Glutamatergic neuron (in vitro differentiated cells): ENCODE measurements around the gene SPOCK3. TPM values are rescaled to one million over a fixed set of nuclear protein-coding genes. Genes with fewer than 3 reads are reported as not detected.

Source experiments
- DNase-seq: peaks from one replicate; pipeline ENCODE4 v3.0.0; 2022
- H3K27ac Mint-ChIP-seq: one replicate; pipeline ENCODE4 v1.8.0; 2020; ENCODE audit warnings: mild to moderate bottlenecking, mixed read lengths, inconsistent platforms; ENCODE audit not compliant: unreplicated experiment
- H3K27me3 Mint-ChIP-seq: one replicate; pipeline ENCODE4 v1.8.0; 2020; ENCODE audit warnings: mild to moderate bottlenecking, moderate library complexity, mixed read lengths, inconsistent platforms; ENCODE audit not compliant: unreplicated experiment
- H3K36me3 Mint-ChIP-seq: one replicate; pipeline ENCODE4 v1.8.0; 2020; ENCODE audit warnings: mild to moderate bottlenecking, mixed read lengths, inconsistent platforms; ENCODE audit not compliant: unreplicated experiment
- H3K4me1 Mint-ChIP-seq: one replicate; pipeline ENCODE4 v1.8.0; 2020; ENCODE audit warnings: mild to moderate bottlenecking, low read depth, mixed read lengths, inconsistent platforms; ENCODE audit not compliant: unreplicated experiment
- H3K4me3 Mint-ChIP-seq: one replicate; pipeline ENCODE4 v1.8.0; 2020; ENCODE audit warnings: mild to moderate bottlenecking, mixed read lengths, inconsistent platforms; ENCODE audit not compliant: unreplicated experiment
- H3K9me3 Mint-ChIP-seq: one replicate; pipeline ENCODE4 v1.8.0; 2020; ENCODE audit warnings: mild to moderate bottlenecking, moderate library complexity, mixed read lengths, inconsistent platforms; ENCODE audit not compliant: unreplicated experiment
- CTCF ChIP-seq: fragments of 200-600 bp; sonication (generic); IDR thresholded peaks from one replicate; pipeline ENCODE4 v1.5.0; 2021; ENCODE audit not compliant: partially characterized antibody, unreplicated experiment
- total RNA-seq: library from RNA; stranded (reverse); fragmentation: NEBNext Ultra II Directional; extraction: Animal tissue kit (Norgen Biotek cat#: 25700); gene quantifications from one replicate; pipeline ENCODE4 v1.2.1, GENCODE V29; 2021; ENCODE audit not compliant: unreplicated experiment

SPOCK3 gene
- total RNA-seq, 1 donor from 2014 or later: 26.8 TPM

- Mint-ChIP-seq H3K4me3 (no peak overlapping the region), H3K9me3 (no peaks in the 10 kb centered on the region), H3K36me3 (no peaks in the 10 kb centered on the region)
Measured at GRCh38 chr4:166823848-166824247, 410.4 kb downstream of the SPOCK3 start.

GRCh38 chr4:166823126-166823525 lies 411.2 kb downstream of the SPOCK3 start:
- TF ChIP-seq CTCF: no peak
- H3K27me3 Mint-ChIP-seq: no peaks in the 10 kb centered on the region
- H3K9me3 Mint-ChIP-seq: no peaks in the 10 kb centered on the region
- no peak for DNase-seq
- H3K36me3 Mint-ChIP-seq: no peaks in the 10 kb centered on the region
- H3K27ac Mint-ChIP-seq: no peak overlapping the region
- H3K4me1 Mint-ChIP-seq: no peaks in the 10 kb centered on the region
- H3K4me3 Mint-ChIP-seq: no peak overlapping the region

More at GRCh38 chr4:166823848-166824247, 410.4 kb downstream of the SPOCK3 start:
- no peaks in the 10 kb centered on the region for H3K27me3 Mint-ChIP-seq
- no peak for DNase-seq
- H3K27ac Mint-ChIP-seq: no peak overlapping the region
- no peaks in the 10 kb centered on the region for H3K4me1 Mint-ChIP-seq
- no peak for TF ChIP-seq CTCF

GRCh38 chr4:166822386-166822785 lies 411.9 kb downstream of the SPOCK3 start:
- H3K9me3 Mint-ChIP-seq: no peaks in the 10 kb centered on the region
- no peak for TF ChIP-seq CTCF
- no peak for DNase-seq
- no peak overlapping the region for H3K27ac Mint-ChIP-seq
- H3K36me3 Mint-ChIP-seq: no peaks in the 10 kb centered on the region
- H3K4me3 Mint-ChIP-seq: no peak overlapping the region
- H3K4me1 Mint-ChIP-seq: no peaks in the 10 kb centered on the region
- H3K27me3 Mint-ChIP-seq: no peaks in the 10 kb centered on the region

- Mint-ChIP-seq H3K4me3 (no peak overlapping the region), H3K27ac (no peak overlapping the region), H3K27me3 (peaks cover 2% of the 10 kb centered on the region), H3K4me1 (no peaks in the 10 kb centered on the region), H3K9me3 (peaks cover 2% of the 10 kb centered on the region), H3K36me3 (no peaks in the 10 kb centered on the region)
- no peak for DNase-seq
- TF ChIP-seq CTCF: no peak
Measured at GRCh38 chr4:166816890-166817289, 417.4 kb downstream of the SPOCK3 start.

GRCh38 chr4:166808380-166808779 lies 425.9 kb downstream of the SPOCK3 start:
- H3K36me3 Mint-ChIP-seq: no peaks in the 10 kb centered on the region
- no peak for TF ChIP-seq CTCF
- H3K4me3 Mint-ChIP-seq: no peak overlapping the region
- no peak overlapping the region for H3K27ac Mint-ChIP-seq
- no peak for DNase-seq
- H3K4me1 Mint-ChIP-seq: no peaks in the 10 kb centered on the region
- no peaks in the 10 kb centered on the region for H3K27me3 Mint-ChIP-seq
- H3K9me3 Mint-ChIP-seq: peaks cover 1% of the 10 kb centered on the region
